ENCODE data around the gene MIEF2.
"Not testable (repeated sequence)": the region's sequence is repeated elsewhere in the genome, so short reads cannot be mapped to it uniquely, and the experiment has no call there.

MIEF2 gene, protein sequence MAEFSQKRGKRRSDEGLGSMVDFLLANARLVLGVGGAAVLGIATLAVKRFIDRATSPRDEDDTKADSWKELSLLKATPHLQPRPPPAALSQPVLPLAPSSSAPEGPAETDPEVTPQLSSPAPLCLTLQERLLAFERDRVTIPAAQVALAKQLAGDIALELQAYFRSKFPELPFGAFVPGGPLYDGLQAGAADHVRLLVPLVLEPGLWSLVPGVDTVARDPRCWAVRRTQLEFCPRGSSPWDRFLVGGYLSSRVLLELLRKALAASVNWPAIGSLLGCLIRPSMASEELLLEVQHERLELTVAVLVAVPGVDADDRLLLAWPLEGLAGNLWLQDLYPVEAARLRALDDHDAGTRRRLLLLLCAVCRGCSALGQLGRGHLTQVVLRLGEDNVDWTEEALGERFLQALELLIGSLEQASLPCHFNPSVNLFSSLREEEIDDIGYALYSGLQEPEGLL

GRCh38 chr17:18260332-18261145, at the start of gene MIEF2:
Gene MIEF2 (plus strand): TSS chr17:18260662. CDS start chr17:18262721, 2,059 bp downstream.
- peak; percentile 93 to 94 for DNase-seq

DNA sequence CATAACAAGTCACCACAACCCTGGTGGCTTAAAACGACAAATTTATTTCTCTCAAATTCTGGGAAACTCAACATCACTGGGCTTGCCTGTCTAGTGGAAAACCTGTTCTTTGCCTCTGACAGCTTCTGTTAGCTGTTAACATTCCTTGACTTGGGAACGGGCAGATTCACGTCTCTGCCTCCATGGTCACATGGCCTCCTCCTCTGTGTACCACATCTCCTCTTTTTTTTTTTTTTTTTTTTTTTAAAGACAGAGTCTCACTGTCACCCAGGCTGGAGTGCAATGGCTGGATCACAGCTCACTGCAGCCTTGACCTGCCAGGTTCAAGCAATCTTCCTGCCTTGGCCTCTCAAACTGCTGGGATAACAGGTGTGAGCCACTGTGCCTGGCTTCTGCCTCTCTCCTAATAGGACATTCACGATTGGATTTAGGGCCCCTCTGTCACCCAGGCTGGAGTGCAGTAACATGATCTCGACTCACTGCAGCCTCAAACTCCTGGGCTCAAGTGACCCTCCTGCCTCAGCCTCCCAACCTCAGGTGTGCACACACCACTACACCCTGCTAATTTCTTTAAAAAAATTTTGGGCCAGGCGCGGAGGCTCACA, 46.7 kb upstream of the MIEF2 start:
- DNase-seq, result no peak

DNA sequence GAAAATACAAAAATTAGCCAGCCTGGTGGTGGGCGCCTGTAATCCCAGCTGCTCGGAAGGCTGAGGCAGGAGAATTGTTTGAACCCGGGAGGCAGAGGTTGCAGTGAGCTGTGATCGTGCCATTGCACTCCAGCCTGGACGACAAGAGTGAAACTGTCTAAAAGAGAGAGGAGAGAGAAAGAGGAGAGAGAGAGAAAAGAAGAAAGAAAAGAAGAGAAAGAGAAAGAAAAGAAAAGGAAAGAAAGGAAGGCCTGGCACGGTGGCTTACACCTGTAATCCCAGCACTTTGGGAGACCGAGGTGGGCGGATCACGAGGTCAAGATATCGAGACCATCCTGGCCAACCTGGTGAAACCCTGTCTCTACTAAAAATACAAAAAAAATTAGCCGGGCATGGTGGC, 43.6 kb upstream of the MIEF2 start:
- not testable (repeated sequence) for DNase-seq

- DNase-seq, result peak; percentile 45 to 59
Observed at GRCh38 chr17:18217412-18218015, 42.9 kb upstream of the MIEF2 start.

DNA sequence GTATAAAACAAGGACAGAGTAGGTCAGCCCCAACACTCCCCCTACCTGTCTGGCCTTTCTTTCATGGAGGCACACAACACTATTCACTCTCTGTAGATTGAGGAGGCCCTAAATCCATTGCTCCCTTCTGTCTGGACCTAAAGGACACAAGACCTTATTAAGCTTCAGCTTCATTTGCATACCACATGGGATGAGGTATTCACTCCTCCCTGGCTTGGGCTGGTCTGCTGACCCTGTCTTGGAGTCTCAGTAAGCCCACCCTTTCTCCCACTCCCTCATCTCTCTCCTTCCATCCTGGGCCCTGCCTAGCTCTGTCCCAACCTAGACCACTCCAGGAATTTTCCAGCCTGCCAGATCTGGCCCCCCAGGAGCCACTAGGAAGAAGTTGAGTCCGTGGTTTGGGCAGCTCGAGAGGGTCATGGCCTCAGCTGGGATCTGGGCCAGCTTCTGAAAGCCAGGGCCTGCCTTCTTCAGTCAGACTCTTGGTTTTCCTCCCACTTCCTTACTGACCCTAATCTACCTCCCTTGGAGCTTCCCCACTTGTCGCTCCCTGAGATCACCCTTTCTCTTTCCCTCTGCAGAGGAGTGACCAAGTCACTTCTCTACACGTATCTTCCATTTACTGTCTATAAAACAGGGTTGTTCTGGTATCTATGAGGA, 41.6 kb upstream of the MIEF2 start:
- no peak for DNase-seq

- no peak for DNase-seq
Observed at GRCh38 chr17:18224053-18224386, 36.4 kb upstream of the MIEF2 start.

GRCh38 chr17:18224387-18225120, 35.9 kb upstream of the MIEF2 start:
- DNase-seq, result no peak

- peak; percentile 93 for DNase-seq
Observed at GRCh38 chr17:18225121-18225641, 35.3 kb upstream of the MIEF2 start, which contains the start of gene LLGL1. Gene LLGL1 (plus strand): TSS chr17:18225635. CDS start chr17:18225683, 48 bp downstream.

DNA sequence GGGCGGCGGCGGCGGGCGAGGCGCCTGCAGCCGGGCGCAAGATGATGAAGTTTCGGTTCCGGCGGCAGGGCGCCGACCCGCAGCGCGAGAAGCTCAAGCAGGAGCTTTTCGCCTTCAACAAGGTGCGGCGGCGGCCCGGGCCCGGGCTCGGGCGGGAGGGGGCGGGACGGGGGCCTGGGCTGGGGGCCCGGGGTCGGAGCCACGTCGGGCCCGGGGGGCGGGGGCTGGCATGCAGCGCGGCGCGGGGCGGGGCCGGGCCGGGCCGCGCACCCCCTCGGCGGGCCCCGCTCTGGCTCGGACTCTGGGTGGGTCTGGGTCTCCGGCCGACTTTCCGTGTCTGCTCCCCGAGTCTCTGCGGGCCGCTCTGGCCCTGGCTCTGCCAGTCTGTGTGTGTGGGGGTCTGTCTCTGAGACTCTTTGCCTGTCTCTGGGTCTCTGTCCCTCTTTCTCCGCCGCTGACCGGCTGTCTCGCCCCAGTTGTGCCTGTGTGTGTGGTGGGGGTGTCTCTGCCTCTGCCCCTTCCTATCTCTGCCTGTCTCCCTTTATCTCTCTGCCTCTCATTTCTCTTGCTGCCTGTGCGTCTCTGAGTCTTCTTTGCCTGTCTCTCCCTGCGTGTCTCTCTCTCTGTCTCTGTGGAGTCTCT, 34.7 kb upstream of the MIEF2 start:
- no peak for DNase-seq

GRCh38 chr17:18226284-18226945, 34.0 kb upstream of the MIEF2 start:
- DNase-seq, result no peak

- DNase-seq, result no peak
Observed at GRCh38 chr17:18227635-18228034, 32.8 kb upstream of the MIEF2 start.

- no peak for DNase-seq
Observed at GRCh38 chr17:18228176-18228682, 32.2 kb upstream of the MIEF2 start.

GRCh38 chr17:18229254-18229653, 31.2 kb upstream of the MIEF2 start:
- DNase-seq, result no peak

DNA sequence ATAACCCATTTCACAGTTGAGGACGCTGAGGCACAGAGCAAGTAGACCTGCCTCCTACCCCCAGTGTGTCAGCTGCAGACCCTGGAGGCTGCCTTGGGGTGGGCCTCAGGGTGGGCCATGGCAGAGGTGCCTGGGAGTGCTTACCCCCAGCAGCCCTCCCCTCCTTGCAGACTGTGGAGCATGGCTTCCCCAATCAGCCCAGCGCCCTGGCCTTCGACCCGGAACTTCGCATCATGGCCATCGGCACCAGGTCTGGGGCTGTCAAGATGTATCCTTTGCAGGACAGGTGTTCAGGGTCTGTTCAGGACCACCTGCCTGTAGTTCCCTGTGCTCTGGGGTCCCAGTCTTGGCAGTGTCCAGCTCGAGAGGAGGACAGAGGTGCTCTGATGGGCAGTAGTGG, 30.7 kb upstream of the MIEF2 start:
- DNase-seq, result no peak

- peak; percentile 61 to 86 for DNase-seq
Observed at GRCh38 chr17:18230288-18231141, 29.9 kb upstream of the MIEF2 start.

DNA sequence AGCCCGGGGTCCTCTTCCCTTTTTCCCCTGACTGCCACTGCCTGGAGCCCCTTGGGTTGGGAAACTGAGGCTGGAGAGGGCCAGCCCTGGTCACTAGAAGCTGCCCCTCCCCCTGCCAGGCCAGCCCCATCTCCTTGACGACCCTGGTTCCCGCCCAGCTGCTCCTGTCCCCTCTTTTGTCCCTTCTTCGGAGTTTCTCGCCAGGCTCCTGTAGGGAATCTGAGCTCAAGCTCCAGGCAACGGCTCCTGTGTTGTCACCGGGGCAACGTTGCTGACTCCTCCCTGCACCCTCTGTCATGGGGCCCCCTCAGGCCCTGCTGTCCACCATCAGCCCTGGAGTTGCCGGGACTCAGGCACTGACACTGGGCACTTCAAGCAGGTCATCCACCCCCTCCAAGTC, 29.3 kb upstream of the MIEF2 start:
- peak in 1 of 2 donors; percentile 37 for DNase-seq

DNA sequence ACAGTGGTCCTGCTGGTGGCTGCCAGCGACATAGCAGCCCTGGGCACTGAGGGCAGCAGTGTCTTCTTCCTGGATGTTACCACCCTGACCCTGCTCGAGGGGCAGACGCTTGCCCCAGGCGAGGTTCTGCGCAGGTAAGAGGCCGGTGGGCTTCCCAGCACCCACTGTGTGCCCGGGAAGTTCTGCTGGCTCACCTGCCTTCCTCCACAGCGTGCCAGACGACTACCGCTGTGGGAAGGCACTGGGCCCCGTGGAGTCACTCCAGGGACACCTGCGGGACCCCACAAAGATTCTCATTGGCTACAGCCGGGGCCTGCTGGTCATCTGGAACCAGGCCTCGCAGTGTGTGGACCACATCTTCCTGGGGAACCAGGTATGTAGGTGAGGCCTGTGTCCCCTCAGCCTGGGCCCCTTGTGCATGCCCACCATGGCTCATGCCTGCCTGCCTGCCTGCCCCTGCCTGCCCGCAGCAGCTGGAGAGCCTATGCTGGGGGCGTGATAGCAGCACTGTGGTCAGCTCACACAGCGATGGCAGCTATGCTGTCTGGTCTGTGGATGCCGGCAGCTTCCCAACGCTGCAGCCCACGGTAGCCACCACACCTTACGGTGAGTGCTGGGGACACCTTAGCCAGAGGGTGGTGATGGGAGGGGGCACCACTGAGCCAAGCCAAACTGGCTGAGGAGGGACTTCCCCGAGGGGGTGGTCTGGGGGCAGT, 26.5 kb upstream of the MIEF2 start:
- no peak for DNase-seq

DNA sequence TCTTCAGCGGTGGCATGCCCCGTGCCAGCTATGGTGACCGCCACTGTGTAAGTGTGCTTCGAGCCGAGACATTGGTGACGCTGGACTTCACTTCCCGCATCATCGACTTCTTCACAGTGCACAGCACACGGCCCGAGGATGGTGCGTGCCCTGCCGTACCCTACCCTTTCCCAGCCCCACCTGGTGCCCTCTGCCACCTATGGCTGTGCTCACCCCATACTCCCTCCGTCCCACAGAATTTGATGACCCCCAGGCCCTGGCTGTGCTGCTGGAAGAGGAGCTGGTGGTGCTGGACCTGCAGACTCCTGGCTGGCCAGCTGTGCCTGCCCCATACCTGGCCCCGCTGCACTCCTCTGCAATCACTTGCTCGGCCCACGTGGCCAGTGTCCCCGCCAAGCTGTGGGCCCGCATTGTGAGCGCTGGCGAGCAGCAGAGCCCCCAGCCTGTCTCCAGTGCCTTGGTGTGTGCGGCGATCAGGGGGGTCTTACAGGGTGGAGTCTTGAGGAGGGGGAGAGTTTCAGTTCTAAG, 25.5 kb upstream of the MIEF2 start:
- no peak for DNase-seq
